Superior temporal gyrus (tissue), 1 donor: Measurements from ENCODE around the gene GALNT9.
"Not testable (repeated sequence)": the region's sequence is repeated elsewhere in the genome, so short reads cannot be mapped to it uniquely, and the experiment has no call there.

Source experiments
- DNase-seq: peaks from one replicate; pipeline ENCODE4 v3.0.0-alpha.2; 2016; ENCODE audit errors: extremely low spot score

GALNT9 gene

DNA sequence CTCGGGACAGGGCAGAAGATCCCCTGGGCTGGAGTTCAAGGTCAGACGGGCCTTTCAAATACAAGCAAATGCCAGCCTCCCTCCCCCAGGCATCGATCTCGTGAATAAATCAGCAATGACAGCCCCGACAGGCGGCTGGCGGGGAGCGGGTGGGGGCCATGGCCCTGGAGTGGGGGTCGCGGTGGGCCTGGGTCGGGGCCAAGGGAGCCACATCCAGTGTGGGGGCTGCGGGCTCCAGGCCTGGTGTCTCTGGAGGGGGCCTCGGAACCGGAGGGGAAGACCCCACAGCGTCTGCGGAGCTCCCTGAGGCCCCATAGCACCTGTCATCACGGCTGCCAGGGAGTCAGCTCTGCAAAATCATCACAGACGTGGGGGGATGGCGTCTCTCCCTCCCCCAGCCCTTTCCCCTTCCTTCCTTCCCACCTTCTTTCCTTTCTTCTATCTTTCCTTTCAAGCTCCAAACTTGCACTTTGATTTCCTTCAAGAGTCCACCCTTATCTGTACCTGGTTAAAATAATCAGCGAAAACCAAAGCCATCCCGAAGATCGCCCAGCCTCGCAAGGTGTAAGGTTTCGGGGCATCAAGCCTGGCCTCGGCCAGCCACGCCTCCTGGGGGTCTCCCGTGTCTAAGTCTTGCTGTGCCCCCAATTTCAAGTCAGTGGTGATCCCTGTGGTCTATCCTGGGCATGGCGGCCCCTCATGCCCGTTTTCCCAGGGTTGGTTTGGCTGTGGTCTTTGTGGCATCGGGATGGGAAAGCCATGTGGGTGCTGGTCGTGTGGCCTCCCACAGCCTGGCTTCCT is 93.1 kb downstream of the GALNT9 start:
- no peak for DNase-seq

DNA sequence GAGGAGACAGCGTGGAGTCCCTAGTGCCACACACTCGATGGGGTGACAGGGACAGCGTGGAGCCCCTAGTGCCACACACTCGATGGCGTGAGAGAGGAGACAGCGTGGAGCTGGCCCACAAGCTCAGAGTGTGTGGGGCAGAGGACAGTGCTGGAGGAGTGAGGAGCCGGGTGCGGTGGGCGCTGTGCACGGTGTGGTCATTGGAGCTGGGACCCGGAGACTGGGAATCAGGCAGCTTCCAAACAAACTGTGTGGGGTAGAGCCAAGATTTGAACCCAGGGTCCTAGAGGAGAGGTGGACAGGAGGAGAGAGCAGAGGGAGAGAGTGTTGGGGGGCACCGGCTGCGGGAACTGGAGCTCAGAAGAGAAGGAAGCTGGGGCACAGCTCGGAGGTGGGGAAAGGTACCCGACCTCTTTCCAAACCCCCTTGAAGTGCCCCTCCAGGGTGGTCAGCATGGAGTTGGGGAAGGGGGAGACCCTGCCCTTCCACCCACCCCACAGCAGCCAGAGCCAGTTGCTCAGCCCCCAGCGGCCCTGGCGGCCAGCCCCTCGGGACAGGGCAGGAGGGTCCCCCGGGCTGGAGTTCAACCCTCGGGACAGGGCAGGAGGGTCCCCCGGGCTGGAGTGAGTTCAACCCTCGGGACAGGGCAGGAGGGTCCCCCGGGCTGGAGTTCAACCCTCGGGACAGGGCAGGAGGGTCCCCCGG is 94.1 kb downstream of the GALNT9 start:
- no peak for DNase-seq

DNA sequence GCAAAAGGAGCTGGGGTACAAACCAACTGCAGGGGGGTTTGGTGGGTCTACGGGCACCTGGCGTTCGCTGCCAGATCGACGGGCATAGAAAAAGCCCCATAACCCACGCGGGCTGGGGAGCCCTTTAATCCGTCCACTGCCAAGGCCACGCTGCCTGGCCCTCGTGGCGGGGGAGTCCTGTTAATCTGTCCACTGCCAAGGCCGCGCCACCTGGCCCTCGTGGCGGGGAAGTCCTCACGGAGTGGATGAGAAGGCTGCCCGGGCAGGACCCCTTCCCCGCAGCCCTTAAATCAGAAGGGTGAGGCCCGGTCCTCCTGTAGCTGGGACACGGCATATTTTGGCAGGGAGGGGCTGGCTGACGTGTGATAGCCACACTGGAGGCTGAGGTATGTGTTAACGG is 99.0 kb downstream of the GALNT9 start:
- DNase-seq = no peak

DNA sequence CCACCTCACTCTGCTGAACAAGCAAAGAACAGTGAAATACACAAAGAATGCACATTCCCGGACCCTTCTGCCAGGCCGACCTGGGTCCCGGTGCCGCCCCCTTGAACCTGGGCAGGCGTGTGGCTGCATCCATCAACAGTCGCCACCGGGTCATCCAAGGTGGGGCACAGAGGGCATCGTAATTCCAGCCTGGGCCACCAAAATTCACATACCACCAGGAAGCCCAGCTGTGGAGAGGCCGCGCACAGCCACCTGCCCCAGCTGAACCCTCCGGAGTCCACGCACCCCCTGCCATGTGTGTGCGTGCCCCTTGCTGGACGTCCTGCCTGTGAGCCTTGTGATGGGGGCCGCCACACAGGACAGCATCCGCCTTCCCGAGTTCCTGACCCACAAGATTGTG is 99.5 kb downstream of the GALNT9 start:
- DNase-seq = no peak

DNA sequence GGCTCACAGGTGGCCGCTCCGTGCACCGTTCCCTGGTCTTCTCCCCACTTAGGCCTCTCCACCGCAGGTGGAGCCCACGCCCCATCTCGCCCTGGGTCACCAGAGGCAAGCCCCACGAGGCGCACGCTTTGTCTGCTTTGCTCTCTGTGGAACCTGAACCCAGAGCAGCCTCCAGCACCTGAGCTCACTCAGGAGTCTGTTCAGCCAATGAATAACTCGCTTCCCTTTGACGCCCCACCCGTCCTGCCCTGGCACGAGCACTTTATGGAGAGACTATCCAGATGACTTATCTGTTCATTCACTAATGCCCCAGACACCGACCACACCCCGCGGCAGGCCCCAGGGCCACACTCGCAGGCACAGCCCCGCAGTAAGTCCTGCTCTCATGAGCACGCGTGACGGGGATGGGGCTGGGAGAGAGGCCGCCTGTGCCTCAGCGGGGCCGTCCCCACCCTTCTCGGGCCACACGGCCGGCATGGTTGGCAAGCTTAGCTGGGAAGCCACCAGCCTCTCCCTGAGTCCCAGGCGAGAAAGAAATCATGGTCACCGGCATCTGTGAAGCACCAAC is 100.1 kb downstream of the GALNT9 start:
- no peak for DNase-seq

DNA sequence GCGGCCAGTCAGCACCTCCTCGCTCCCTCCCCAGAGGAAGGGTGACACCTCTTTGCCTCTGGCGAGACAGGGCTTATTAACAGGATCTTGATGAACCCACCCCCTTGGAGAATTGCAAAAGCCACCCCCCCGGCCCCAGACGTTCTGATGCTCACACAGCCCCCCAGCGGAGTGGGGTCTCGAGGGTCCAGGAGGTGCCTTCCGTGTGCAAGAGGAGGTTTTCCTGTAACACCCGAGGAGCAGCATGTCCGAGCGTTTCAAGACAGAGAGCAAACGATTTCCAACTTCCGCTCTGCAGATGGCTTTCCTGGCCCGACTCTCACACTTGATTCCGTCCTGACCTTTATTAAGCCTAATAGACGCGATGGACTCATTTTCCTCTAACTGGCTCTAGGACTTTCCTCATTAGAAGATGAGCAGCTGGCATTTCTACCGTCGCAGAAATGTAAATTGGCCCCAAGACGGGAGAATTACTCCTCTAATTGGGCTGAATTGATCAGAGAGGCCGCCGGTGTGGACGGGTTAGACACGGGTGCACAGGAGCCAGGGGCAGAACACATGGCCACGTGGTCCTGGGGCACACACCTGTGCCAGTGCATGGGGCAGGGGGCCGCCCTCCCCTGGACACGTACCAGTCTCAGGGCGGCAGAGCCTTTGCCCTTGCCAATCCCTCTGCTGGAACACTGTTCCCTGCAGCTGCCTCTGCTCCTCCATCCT is 100.8 kb downstream of the GALNT9 start:
- no peak for DNase-seq

DNA sequence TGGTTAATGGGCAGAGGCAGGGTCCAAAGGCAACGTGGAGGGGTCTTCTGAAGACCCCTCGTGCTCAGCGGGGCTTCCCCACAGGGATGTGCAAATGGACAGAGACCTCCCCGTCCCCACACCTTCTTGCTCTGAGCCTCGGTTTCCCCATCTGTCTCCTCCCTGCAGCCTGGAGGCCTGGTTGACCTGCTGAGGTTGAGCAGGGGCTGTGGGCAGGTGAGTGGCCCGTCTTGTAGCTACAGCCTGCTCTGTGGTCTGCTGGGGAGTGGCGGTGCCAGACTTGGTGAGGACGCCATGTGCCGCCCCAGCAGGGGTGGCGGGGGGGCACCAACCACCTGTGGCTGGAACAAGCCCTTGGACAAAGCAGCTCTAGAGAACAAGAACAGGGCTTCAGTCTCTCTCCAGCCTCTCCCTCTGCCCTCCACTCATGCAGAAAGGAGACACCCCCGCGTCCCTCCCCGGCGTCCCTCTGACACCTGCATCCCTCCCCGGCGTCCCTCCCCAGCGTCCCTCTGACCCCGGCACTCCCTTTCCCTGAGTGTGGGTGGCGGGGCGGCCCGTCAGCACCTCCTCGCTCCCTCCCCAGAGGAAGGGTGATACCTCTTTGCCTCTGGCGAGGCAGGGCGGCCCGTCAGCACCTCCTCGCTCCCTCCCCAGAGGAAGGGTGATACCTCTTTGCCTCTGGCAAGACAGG is 101.5 kb downstream of the GALNT9 start:
- no peak for DNase-seq

DNA sequence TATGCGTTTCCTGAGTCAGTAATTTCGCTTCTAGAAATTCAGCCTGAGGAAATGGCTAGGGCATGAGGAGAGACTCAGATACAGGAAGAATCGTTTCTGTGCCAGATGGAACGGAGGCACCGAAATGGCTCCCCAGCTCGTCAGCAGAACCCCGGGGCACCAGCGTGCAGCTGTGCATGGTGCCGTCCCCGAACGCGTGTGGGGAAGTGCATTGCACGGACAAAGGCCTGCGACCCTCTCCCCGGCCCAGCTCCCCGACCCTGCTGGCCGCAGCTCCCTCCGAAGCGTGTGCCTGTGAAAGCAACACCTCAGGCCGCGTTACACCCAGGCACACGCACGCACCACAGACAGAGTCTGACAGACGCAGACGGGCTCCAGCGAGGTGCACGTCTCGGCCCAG is 102.3 kb downstream of the GALNT9 start:
- DNase-seq = no peak

DNA sequence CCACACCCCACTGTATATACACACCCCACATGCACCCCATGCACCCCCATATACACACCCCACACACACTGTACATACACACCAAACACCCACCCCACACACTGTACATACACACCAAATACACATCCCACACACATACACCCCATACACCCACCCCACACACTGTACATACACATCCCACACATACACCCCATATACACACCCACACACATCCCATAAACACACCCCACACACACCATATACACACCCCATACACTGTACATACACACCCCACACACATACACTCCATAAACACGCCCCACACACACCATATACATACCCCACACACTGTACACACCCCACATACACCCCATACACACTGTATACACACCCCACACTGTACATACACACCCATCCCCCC is 102.8 kb downstream of the GALNT9 start:
- no peak for DNase-seq

DNA sequence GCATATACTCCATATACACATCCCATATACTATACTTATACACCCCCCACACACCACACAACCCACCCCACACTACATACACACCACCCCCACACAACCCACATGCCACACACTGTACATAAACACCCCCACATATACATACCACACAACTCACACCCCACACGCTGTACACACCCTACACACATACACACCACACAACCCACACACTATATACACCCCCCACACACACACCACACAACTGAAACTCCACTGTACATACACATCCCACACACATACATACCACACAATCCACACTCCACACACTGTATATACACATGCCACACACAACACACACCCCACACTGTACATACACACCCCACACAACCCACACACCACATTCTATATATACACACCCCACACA is 104.2 kb downstream of the GALNT9 start:
- no peak for DNase-seq

DNA sequence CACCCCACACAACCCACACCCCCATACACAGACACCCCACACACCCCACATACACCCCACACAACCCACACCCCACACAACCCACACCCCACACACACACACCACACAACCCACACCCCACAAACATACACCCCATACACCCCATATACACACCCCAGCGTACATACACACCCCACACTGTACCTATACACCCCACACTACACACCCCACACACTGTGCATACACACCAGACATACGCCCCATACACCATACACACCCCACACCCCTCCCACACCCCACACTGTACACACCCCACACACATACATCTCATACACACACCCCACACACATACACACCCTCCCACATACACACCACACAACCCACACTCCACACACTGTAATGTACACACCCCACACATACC is 104.9 kb downstream of the GALNT9 start:
- no peak for DNase-seq

DNA sequence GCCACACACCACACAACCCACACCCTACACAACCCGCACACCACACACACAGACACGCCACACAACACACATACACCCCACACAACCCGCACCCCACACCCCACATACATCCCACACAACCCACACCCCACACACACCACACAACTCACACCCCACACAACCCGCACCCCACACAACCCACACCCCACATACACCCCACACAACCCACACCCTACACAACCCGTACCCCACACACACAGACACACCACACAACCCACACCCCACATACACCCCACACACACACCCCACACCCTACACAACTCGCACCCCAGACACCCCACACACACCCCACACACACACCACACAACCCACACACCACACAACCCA is 106.6 kb downstream of the GALNT9 start:
- DNase-seq = no peak

DNA sequence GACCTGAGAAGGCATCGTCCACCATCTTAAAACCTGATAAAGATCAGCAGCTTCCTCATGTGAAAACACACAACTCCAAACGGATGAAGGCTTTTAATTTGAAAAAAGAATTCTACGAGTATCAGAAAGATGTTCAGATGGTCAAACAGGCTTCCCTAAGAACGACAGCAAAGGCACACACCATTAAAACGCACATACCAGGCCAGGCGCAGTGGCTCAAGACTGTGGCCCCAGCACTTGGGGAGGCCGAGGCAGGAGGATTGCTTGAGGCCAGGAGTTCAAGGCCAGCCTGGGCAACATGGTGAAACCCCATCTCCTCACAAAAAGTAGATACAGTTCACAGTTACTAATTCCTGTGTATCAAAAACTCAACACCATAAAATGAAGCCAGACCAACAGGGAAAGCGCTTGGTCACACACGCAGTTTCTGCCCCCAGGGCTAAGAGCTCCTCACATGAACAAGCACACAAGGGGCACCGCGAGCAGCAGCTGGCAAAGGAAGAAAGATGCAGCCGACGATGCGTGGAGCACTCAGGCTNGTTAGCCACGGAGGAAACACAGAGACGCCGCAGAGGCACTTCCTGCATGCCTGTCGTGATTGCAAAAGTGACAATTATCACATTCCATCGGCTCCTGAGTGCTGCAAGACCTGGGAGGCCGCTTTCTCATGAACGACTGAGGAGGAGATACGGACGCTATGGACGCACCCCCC is 107.1 kb downstream of the GALNT9 start:
- DNase-seq = no peak

DNA sequence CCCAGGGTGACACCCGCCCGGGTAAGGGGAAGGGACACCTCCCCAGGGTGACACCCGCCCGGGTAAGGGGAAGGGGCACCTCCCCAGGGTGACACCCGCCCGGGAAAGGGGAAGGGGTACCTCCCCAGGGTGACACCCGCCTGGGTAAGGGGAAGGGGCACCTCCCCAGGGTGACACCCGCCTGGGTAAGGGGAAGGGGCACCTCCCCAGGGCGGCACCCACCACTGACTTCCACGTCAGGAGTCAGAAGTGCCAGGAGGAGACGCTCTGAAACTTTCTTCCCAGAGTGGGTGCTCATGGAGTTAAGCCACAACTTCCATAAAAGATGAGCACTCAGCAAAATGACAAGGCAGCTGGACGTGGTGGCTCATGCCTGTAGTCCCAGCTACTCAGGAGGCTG is 109.6 kb downstream of the GALNT9 start:
- not testable (repeated sequence) for DNase-seq

DNA sequence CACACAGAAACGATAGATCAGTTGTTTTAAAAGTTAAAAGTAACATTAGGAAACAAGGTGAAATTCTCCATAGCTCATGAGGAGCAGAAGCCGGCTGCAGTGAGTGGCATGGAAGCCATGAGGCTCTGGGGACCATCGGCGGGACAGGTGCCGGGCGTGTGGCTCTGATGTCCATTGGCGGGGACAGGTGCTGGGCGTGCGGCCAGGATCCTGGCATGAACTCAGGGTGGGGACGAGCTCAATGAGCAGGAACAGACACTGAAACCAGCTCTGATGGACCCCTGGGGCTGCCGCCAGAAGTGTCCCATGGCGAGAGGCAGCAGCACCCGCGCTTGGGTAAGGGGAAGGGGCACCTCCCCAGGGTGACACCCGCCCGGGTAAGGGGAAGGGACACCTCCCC is 110.1 kb downstream of the GALNT9 start:
- no peak for DNase-seq

DNA sequence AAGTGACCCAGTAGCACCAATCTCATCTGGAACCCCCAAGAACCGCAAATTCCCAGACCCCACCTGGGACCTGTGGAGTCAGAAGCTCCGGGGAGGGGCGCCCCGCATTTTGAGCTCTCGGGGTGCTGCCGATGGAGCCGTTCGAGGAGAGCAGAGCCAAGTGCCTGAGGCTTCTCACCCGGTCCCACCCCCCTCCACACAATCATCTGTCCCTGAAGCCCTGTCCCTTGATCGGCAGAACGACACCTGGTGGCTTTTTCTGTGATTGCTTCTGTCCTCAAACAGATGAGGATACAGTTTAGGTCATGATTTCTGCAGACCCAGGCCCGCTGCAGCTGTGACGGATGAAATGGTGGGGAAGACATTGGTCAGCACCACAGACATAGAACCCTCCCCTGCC is 110.5 kb downstream of the GALNT9 start:
- no peak for DNase-seq

DNA sequence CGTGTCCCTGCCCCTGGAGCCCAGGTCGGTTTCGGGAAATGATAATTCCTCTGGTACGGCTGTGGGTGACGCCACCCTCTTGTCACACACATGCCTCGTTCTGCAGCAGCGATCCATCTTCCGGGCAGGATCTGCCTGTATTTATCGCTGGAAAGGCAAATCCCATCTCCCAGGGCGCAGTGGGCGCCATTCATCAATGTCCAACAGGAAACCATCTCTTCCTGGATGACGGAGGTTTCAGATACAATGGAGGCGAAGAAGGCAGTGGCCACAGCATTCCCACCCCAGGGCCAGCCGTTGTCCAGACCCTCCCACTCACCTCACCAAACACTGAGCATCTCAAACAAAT is 110.9 kb downstream of the GALNT9 start:
- no peak for DNase-seq

DNA sequence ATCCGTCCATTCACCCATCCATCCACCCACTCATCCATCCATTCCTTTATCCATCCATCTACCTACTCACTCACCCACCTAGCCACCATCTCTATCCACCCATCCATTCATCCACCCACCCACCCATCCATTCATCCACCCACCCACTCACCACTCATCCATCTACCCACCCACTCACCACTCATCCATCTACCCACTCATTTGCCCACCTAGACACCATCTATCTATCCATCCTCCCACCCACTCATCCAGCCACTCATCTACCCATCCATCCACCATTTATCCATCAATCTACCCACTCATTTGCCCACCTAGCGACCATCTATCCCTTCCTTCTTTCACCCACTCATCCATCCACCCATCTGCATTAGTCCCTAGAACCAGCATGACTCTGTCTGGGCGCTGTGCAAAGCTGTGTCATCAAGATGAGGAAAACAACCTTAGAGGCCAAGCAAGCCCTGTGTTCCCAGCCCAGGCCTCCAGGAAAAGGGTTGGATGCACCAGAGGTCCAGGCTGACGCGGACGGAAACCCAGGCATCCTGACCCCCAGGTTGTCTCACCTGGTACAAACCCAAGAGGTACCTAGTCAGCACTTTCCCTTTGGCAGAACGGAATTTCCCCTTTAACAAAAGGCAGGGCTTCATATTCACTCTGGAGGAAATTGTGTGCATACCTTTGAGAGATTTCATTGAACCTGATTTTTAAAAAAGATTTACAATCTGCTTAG is 111.4 kb downstream of the GALNT9 start:
- no peak for DNase-seq

DNA sequence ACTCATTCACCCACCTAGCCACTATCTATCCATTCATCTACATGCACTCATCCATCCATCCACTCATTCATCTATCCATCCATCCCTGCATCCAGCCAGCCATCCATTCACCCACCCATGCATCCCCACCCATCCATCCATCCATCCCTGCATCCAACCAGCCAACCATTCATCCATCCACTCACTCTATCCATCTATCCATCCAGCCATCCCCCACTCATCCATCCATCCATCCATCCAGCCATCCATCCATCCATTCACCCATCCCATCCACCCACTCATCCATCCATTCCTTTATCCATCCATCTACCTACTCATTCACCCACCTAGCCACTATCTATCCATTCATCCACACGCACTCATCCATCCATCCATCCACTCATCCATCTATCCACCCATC is 112.0 kb downstream of the GALNT9 start:
- no peak for DNase-seq

DNA sequence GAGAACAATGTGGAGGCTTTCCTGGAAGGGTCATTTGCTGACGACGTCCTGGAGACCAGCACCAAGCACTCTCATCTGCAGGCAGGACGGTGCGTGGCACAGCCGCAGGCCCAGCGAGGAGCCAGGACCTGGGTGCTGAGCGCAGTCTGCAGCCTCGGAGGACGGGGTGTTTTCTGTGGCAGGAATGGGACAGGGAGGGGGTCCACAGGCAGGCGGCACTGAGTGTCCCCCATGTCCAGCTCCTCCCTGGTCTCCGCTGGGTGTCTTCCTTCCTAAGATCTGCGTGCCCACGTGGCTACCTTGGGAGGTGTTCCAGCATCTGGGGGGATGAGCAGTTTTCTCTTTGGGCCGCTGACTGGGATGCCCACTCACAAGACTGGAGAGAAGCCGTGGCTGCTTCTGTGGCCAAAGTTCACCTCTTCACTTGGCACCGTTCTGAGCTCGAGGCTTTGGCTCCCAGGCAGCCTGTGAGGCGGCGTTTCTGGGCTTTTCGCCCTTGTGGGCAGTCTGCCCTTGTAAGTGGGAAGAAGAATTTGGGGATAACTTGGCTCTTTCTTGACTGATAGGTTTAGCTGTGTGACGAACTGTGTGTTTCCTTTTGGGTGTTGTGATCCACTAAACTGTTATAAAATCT is 112.9 kb downstream of the GALNT9 start:
- peak; percentile 46 for DNase-seq
